Lower lobe of right lung (tissue), 2 donors: ENCODE data around the gene HCLS1. TPM values are rescaled to one million over a fixed set of nuclear protein-coding genes. Genes with fewer than 3 reads are reported as not detected.

Source experiments
- ATAC-seq, 2 donors: fragments of 200-7000 bp; cut with Tn5 transposase; one replicate each; pipeline ENCODE4 v1.9.1; 2020 to 2022; ENCODE audit warnings: mild to moderate bottlenecking in 2 of 2, moderate library complexity in 2 of 2
- DNase-seq: peaks from one replicate; pipeline ENCODE4 v3.0.0-alpha.2; 2020
- H3K27ac ChIP-seq: fragments of 200-600 bp; one replicate; pipeline ENCODE4 v1.8.0; 2022
- H3K27me3 ChIP-seq: fragments of 200-600 bp; one replicate; pipeline ENCODE4 v1.8.0; 2022; ENCODE audit warnings: low read depth
- H3K36me3 ChIP-seq: fragments of 200-600 bp; one replicate; pipeline ENCODE4 v1.8.0; 2022; ENCODE audit warnings: mild to moderate bottlenecking
- H3K4me1 ChIP-seq: fragments of 200-600 bp; one replicate; pipeline ENCODE4 v1.8.0; 2022
- H3K4me3 ChIP-seq: fragments of 200-600 bp; one replicate; pipeline ENCODE4 v1.8.0; 2022; ENCODE audit warnings: mild to moderate bottlenecking
- H3K9me3 ChIP-seq: fragments of 200-600 bp; one replicate; pipeline ENCODE4 v1.8.0; 2022
- intact Hi-C: fragments of 100-400 bp; cut with DNase I; formaldehyde crosslinking; loops from one replicate; pipeline ENCODE4 v1.11.0; 2022
- total RNA-seq: library from RNA; stranded (reverse); fragmentation: NEBNext Ultra II Directional; extraction: Animal tissue kit (Norgen Biotek cat#: 25700); gene quantifications from one replicate; pipeline ENCODE4 v1.2.1, GENCODE V29; 2021
- TF ChIP-seq, protein P1 (sequence below): fragments of 200-600 bp; IDR thresholded peaks from one replicate; pipeline ENCODE4 v1.8.0; 2022; ENCODE audit warnings: antibody characterized with exemption, mild to moderate bottlenecking
- donor health status: DM: no; HTN: yes; CAD: no; lungs with severe emphysema.

HCLS1 gene
- total RNA-seq, 1 donor from 2014 or later, result 93.6 TPM

DNA sequence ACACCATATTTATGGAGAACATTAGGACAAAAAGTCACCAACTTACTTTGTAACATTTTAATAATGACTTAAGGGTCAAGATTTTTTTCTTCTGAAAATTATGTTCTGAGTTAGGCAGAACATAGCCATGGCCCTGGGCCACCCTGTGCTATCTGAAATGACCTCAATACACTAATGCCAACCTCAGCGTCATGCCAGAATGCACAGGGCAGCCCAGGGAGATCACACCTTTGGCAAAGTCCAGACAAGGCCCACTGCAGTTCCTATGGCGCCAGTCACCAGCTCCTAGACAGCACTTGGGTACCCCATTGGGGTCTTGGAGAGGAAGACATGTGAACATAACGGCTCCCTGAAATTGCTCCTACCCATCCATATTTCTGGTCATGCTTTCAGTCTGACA lies 33.1 kb downstream of the HCLS1 start:
- peak in 1 of 2 donors; percentile 11 for ATAC-seq
- Histone ChIP-seq H3K4me1 (no peaks in the 10 kb centered on the region), H3K27ac (no peak overlapping the region), H3K4me3 (no peak overlapping the region), H3K36me3 (peaks cover 8% of the 10 kb centered on the region), H3K27me3 (no peaks in the 10 kb centered on the region), H3K9me3 (no peaks in the 10 kb centered on the region)
- no peak for DNase-seq
- intact Hi-C loops, result no loop called here
- TF ChIP-seq, protein P1, sequence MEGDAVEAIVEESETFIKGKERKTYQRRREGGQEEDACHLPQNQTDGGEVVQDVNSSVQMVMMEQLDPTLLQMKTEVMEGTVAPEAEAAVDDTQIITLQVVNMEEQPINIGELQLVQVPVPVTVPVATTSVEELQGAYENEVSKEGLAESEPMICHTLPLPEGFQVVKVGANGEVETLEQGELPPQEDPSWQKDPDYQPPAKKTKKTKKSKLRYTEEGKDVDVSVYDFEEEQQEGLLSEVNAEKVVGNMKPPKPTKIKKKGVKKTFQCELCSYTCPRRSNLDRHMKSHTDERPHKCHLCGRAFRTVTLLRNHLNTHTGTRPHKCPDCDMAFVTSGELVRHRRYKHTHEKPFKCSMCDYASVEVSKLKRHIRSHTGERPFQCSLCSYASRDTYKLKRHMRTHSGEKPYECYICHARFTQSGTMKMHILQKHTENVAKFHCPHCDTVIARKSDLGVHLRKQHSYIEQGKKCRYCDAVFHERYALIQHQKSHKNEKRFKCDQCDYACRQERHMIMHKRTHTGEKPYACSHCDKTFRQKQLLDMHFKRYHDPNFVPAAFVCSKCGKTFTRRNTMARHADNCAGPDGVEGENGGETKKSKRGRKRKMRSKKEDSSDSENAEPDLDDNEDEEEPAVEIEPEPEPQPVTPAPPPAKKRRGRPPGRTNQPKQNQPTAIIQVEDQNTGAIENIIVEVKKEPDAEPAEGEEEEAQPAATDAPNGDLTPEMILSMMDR, result no peak

DNA sequence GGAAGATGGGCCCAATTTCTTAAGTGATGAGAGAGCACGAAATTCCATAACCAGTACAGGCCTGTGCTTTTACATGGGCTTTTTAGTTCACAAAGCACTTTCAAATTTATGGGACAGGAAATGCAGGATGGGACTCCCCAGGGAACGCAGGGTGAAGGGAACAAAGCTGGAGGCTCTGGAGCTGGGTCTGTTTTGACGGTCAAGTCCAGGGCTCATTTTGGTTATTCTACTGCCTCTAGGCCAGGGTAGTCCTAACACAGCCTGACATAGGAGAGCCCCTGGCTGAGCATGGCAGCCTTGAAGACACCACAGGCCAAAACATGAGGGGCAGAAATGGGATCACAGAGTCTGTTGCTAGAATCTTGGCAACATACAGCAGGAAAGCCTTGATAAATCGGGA lies 33.5 kb downstream of the HCLS1 start:
- Histone ChIP-seq H3K9me3 (no peaks in the 10 kb centered on the region), H3K4me1 (no peaks in the 10 kb centered on the region), H3K36me3 (peaks cover 3% of the 10 kb centered on the region), H3K27me3 (no peaks in the 10 kb centered on the region), H3K27ac (no peak overlapping the region), H3K4me3 (no peak overlapping the region)
- TF ChIP-seq, protein P1, result no peak
- intact Hi-C loops, result no loop called here
- DNase-seq (no peak), ATAC-seq (no peak)

DNA sequence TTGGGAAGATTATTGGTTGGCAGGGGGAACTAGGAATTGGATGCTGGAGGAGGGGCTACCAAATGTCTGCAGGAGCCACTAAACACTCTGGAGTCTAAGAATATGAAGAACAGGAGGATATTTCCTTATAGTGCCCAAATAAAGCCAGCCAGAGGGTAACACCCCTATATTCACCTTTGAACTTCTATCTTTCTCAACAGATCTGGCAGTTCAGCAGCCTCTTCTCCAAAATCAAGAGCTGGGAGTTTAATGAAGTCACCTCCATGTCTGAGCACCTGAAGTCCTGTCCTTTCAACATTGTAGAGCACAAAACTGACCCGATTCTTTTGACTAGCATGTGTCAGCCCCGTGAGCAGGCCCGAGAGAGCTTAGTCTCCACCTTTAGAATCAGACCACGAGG lies 34.2 kb downstream of the HCLS1 start:
- DNase-seq, result no peak
- intact Hi-C loops, result no loop called here
- TF ChIP-seq, protein P1, result no peak
- no peak overlapping the region for H3K4me3 ChIP-seq
- ATAC-seq, result no peak
- no peaks in the 10 kb centered on the region for H3K9me3 ChIP-seq
- H3K27ac ChIP-seq, result no peak overlapping the region
- no peaks in the 10 kb centered on the region for H3K36me3 ChIP-seq
- no peaks in the 10 kb centered on the region for H3K4me1 ChIP-seq
- H3K27me3 ChIP-seq, result no peaks in the 10 kb centered on the region

DNA sequence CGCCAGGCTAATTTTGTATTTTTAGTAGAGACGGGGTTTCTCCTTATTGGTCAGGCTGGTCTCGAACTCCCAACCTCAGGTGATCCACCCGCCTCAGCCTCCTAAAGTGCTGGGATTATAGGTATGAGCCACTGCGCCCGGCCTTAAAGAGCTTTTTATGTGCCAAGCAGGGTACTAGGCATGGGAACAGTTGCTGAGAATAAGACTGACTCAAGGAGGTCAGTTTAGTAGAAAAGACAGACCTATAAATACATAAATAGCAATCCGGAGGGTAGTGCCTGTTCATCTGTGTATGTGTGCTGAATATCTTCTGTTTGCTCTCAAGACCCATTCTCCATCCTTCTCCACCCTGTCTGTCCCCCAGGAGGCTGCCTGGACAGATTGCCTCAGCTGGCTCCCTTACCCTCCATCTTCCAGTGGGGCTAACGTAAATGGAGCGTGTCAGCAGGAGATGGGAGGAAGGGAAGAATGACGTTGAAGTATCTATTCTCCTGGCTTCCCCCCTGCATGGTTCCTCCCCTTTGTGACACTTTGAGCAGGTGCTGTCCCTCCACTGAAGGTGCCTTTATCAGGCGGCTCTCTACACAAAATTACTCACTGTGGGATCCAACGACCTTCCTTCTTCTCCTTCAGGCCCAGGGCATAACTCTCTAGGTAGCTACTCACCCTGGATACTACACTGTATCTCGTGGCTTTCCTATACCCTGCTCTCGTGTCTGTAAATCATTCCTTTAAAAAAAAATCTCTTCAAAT lies 36.4 kb downstream of the HCLS1 start:
- no peaks in the 10 kb centered on the region for H3K27me3 ChIP-seq
- ATAC-seq (no peak), DNase-seq (no peak)
- H3K4me1 ChIP-seq, result no peaks in the 10 kb centered on the region
- intact Hi-C loops, result no loop called here
- no peak overlapping the region for H3K27ac ChIP-seq
- H3K4me3 ChIP-seq, result no peak overlapping the region
- no peaks in the 10 kb centered on the region for H3K36me3 ChIP-seq
- TF ChIP-seq, protein P1, result no peak
- no peaks in the 10 kb centered on the region for H3K9me3 ChIP-seq

DNA sequence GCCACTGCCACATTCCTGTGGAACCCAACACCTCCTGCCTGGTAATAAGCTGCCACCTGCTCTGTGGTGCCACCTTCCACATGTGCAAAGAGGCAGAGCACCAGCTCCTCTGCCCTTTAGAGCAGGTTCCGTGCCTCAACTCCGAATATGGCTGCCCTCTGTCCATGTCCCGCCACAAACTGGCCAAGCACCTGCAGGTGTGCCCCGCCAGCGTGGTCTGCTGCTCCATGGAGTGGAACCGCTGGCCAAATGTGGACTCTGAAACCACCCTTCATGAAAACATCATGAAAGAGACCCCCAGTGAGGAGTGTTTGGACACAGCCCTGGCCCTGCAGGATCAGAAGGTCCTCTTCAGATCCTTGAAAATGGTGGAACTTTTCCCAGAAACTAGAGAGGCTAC lies 39.2 kb downstream of the HCLS1 start:
- H3K4me1 ChIP-seq, result no peaks in the 10 kb centered on the region
- no peak overlapping the region for H3K27ac ChIP-seq
- no peak overlapping the region for H3K4me3 ChIP-seq
- ATAC-seq, result no peak
- TF ChIP-seq, protein P1, result no peak
- no peaks in the 10 kb centered on the region for H3K27me3 ChIP-seq
- intact Hi-C loops, result no loop called here
- no peaks in the 10 kb centered on the region for H3K9me3 ChIP-seq
- no peaks in the 10 kb centered on the region for H3K36me3 ChIP-seq
- no peak for DNase-seq
